Non-pigmented ciliary epithelial cell (primary cell): Measurements from ENCODE around the gene RHD.
A peak's percentile ranks its signal among the peaks of the same experiment; 100 is the strongest.
"Not testable (repeated sequence)": the region's sequence is repeated elsewhere in the genome, so short reads cannot be mapped to it uniquely, and the experiment has no call there.

Experiments used
- DNase-seq: peaks from one replicate; pipeline ENCODE4 v3.0.0-alpha.2; 2010; ENCODE audit warnings: low read depth

RHD gene

DNA sequence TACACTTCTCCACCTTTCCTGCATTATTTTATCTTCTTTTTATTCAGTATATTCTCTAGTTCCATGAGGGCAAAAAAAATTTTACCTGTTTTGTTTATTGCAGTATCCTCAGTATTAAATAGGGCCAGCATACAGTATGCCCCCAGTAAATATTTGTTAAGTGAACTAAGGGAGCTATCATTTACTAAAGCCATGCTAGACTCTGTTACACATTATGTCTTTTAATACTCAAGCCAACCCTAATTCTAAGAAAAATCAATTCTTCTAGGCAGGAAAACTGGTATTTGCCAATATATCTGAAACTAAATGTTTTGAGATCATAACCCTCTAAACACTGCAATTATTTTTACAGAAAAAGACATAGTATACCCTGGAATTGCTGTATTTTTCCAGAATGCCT is 84.1 kb downstream of the RHD start:
- no peak for DNase-seq

DNA sequence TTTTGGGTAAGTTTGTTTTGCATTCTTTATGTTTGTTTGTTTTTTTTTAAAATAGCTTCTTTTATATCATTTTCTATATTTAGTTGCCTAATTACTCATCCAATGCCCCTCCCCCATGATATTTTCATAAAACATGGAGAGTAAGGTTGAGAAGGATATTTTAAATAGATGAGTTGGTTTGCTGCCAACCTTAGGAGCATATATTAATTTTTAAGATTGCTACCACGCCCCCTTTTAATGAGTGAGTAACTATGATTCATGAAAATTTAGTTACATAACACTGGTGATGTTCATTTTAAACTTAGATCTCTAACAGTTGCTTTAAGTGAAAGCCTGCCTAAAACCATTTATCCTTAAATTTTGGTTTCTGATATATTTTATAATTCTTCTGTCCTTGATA is 84.5 kb downstream of the RHD start:
- DNase-seq = no peak

DNA sequence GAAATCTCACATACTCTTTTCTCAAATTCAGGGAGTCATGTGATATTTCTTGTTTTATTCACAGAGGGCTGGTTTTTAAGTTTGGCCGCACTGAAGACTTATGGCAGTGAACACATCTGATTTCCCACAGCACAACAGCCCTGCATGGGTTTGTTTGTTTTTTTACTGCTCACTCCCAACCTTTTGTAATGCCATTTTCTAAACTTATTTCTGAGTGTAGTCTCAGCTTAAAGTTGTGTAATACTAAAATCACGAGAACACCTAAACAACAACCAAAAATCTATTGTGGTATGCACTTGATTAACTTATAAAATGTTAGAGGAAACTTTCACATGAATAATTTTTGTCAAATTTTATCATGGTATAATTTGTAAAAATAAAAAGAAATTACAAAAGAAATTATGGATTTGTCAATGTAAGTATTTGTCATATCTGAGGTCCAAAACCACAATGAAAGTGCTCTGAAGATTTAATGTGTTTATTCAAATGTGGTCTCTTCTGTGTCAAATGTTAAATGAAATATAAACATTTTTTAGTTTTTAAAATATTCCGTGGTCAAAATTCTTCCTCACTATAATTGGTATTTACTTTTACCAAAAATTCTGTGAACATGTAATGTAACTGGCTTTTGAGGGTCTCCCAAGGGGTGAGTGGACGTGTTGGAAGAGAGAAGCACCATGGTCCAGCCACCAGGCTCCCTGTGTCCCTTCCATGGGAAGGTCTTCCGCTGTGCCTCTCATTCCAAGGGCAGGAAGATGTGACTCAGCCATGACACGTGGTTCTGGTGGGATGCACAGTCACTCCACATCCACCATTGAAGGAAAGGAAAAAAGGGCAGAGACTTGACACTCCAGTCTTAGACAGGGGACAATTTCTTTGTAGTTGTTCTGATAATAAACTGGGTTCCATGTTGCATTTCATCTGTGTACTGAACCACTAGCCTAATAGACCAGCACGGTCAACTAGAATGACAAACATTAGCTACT is 88.6 kb downstream of the RHD start:
- peak; percentile 45 for DNase-seq

DNA sequence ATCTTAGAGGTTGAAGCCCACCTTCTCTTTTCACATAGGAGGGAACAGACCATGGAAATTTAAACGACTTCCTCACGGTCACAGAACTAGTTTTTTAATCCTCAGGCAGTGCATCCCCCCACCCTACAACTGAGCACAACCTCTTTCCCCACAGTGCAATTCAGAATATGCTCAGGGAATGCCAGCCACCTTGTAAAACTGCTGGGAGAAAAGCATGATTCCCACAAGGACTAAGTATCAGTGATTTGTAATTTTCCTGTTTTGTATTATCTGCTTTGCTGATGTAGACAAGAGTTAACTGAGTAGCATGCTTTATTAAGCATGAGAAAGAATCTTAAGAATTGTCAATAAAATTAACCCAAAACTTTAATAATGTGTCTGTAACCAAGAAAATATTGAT is 89.6 kb downstream of the RHD start:
- DNase-seq = no peak

DNA sequence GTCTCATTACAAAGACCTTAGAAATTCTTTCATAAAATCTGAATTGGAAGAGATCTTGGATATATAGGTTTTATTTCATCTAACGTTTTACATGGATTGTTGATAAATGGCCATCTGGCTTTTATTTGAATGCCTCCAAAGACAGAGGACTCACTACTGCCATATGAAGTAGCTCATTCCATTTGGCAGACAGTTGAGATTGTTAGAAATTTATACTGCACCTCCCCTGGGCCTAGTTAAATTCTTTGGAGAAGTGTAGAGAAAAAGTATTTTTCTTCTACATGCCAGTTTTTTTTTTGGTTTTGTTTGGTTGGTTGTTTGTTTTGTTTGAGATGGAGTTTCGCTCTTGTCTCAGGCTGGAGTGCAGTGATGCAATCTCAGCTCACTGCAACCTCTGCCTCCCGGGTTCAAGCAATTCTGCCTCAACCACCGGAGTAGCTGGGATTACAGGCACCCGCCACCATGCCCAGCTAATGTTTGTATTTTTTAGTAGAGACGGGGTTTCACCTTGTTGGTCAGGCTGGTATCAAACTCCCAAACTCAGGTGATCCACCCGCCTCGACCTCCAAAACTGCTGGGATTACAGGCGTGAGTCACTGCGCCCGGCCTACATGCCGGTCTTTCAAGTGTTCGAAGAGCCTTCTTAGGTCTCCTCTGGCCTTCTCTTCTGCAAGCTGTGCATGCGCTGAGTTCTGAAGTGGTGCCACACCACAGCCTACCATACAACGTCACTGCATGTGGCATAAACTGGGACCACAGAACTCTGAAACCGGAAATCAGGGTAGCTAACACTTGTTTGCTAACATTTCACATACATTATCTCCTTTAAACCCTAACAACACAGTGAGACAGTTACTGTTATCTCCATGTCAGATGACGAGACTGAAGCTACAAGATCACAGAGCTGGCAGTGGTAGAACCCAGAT is 90.6 kb downstream of the RHD start:
- DNase-seq = not testable (repeated sequence)

DNA sequence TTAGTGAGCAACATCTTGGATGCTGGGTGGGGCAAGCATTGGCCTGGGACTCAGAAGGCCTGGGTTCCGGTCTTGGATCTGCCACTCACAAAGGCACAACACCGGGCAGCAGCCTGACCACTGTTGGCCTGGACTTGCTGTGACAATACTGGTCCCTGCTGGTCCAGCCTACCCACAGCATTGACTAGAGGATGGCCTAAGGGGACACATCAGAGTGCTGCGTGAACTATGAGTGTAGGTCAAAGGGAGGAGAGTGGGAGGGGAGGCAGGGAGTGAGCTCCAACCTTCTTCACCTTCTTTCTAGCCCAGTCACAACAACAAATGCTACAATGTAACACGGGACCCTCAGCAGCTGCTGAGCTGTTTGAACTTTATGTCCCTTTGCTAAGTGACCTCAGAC is 96.9 kb downstream of the RHD start:
- DNase-seq = no peak

DNA sequence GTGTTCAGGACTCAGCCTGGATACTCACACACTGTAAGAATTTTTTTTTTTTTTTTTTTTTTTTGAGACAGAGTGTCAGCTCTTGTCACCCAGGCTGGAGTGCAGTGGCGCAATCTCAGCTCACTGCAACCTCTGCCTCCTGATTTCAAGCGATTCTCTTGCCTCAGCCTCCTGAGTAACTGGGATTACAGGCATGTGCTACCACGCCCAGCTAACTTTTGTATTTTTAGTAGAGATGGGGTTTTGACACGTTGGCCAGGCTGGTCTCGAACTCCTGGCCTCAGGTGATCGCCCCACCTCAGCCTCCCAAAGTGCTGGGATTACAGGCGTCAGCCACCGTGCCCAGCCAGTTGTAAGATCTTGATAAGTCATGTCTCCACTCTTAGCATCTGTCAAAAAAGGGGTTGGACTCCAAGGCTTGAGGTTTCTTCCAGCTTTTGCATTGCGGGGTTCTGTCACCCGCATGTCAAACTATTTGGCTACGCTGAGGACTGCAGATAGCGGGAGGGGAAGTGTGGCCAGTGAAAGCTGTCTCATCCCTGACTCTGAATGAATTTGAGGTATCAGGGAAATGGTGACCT is 97.5 kb downstream of the RHD start:
- not testable (repeated sequence) for DNase-seq

DNA sequence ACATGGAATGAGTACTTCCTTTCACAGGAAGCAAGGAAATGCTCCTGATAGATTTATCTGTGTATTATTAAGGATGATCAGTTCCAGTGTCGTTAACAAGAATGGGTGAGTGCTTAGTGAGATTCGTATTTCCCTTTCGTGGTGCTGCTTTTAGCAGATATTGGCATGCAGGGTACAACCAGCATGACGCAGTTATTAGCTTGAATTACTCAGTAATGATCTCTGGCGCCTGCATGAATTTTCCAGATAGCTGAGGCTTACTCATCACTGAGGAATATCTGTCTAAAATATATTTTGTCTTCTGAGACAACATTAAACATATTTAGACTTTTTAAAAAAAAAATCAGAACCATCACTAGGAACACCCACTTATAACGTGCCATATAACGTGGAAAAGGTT is 99.4 kb downstream of the RHD start:
- peak; percentile 45 for DNase-seq

DNA sequence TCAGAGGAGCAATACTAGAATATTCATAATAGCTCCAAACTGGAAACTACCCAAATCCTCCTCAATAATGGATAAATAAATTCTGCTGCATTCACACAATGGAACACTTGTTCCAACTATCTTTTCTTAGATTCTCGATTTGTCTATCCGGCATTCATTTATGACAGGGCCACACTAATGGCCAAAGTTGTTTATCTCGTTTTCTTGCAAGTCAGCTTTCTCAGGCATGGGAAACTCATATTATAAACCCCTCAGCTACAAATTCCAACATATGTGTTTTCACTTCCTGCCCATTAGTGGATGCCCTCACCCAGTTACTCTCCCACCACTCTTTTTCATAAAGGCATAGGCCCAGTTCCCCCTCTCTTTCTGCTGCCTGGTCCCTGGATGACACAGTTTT is 106.1 kb downstream of the RHD start:
- not testable (repeated sequence) for DNase-seq
